Endothelial cell of hepatic sinusoid (primary cell): ENCODE measurements around the gene ARCN1.

Experiments
- in situ Hi-C: cut with HindIII; loops from 2 replicates; pipeline ENCODE4 v1.10.0; 2017; ENCODE audit warnings: low sequenced_read_pairs

Gene ARCN1

GRCh38 chr11:118620529-118621070 lies 48.4 kb downstream of the ARCN1 start:
- in situ Hi-C loops: loop anchor here (5.0 kb wide), 1 partner anchor 93 kb away; the partner anchor contains the start of gene TTC36

GRCh38 chr11:118621071-118621783 lies 49.0 kb downstream of the ARCN1 start:
- in situ Hi-C loops: loop anchor here (5.0 kb wide), 1 partner anchor 94 kb away; the partner anchor contains the start of gene TTC36

- in situ Hi-C loops: loop anchor here (5.0 kb wide), 1 partner anchor 95 kb away; the partner anchor contains the start of gene TTC36
Measured at GRCh38 chr11:118621784-118622375, 49.7 kb downstream of the ARCN1 start.

- in situ Hi-C loops: loop anchor here (5.0 kb wide), 1 partner anchor 95 kb away; the partner anchor contains the start of gene TTC36
Measured at GRCh38 chr11:118622376-118623268, 50.4 kb downstream of the ARCN1 start.

GRCh38 chr11:118623269-118623655 lies 51.1 kb downstream of the ARCN1 start:
- in situ Hi-C loops: loop anchor here (5.0 kb wide), 1 partner anchor 96 kb away; the partner anchor contains the start of gene TTC36

GRCh38 chr11:118625036-118625690 lies 53.0 kb downstream of the ARCN1 start:
- in situ Hi-C loops: no loop called here

- in situ Hi-C loops: no loop called here
Measured at GRCh38 chr11:118625976-118626375, 53.8 kb downstream of the ARCN1 start.

GRCh38 chr11:118627566-118627965 lies 55.4 kb downstream of the ARCN1 start:
- in situ Hi-C loops: no loop called here

- in situ Hi-C loops: no loop called here
Measured at GRCh38 chr11:118628031-118628430, 55.8 kb downstream of the ARCN1 start.

GRCh38 chr11:118628432-118628831 lies 56.2 kb downstream of the ARCN1 start:
- in situ Hi-C loops: no loop called here

GRCh38 chr11:118628861-118629549 lies 56.8 kb downstream of the ARCN1 start:
- in situ Hi-C loops: no loop called here

GRCh38 chr11:118629761-118630661 lies 57.8 kb downstream of the ARCN1 start:
- in situ Hi-C loops: no loop called here

- in situ Hi-C loops: no loop called here
Measured at GRCh38 chr11:118631142-118631909, 59.1 kb downstream of the ARCN1 start.

GRCh38 chr11:118632577-118633318 lies 60.5 kb downstream of the ARCN1 start:
- in situ Hi-C loops: no loop called here

GRCh38 chr11:118633319-118633690 lies 61.1 kb downstream of the ARCN1 start:
- in situ Hi-C loops: no loop called here

GRCh38 chr11:118633979-118634378 lies 61.8 kb downstream of the ARCN1 start:
- in situ Hi-C loops: no loop called here

- in situ Hi-C loops: no loop called here
Measured at GRCh38 chr11:118634431-118635236, 62.4 kb downstream of the ARCN1 start.
